Measurements from ENCODE around the gene EXO1.

GRCh38 chr1:241802863-241803262 lies 45.1 kb upstream of the EXO1 start:
- TF ChIP-seq ZNF384 (IDR thresholded peaks at IDR 0.05) (no peak), SP1 (IDR thresholded peaks at IDR 0.05) (no peak), CTBP1 (IDR thresholded peaks at IDR 0.05; ENCODE audit: borderline replicate concordance) (no peak), ELF4 (IDR thresholded peaks at IDR 0.05) (no peak), HDGF (IDR thresholded peaks at IDR 0.05; ENCODE audit: borderline replicate concordance) (no peak), SUZ12 (IDR thresholded peaks at IDR 0.05) (no peak), L3MBTL2 (conservative IDR thresholded peaks at IDR 0.05) (no peak), FOXA1 (IDR thresholded peaks at IDR 0.05) (no peak)
- TF ChIP-seq, protein P1, sequence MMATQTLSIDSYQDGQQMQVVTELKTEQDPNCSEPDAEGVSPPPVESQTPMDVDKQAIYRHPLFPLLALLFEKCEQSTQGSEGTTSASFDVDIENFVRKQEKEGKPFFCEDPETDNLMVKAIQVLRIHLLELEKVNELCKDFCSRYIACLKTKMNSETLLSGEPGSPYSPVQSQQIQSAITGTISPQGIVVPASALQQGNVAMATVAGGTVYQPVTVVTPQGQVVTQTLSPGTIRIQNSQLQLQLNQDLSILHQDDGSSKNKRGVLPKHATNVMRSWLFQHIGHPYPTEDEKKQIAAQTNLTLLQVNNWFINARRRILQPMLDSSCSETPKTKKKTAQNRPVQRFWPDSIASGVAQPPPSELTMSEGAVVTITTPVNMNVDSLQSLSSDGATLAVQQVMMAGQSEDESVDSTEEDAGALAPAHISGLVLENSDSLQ (IDR thresholded peaks at IDR 0.05), result no peak
